ENCODE results near the gene MAPKAPK3.

DNA sequence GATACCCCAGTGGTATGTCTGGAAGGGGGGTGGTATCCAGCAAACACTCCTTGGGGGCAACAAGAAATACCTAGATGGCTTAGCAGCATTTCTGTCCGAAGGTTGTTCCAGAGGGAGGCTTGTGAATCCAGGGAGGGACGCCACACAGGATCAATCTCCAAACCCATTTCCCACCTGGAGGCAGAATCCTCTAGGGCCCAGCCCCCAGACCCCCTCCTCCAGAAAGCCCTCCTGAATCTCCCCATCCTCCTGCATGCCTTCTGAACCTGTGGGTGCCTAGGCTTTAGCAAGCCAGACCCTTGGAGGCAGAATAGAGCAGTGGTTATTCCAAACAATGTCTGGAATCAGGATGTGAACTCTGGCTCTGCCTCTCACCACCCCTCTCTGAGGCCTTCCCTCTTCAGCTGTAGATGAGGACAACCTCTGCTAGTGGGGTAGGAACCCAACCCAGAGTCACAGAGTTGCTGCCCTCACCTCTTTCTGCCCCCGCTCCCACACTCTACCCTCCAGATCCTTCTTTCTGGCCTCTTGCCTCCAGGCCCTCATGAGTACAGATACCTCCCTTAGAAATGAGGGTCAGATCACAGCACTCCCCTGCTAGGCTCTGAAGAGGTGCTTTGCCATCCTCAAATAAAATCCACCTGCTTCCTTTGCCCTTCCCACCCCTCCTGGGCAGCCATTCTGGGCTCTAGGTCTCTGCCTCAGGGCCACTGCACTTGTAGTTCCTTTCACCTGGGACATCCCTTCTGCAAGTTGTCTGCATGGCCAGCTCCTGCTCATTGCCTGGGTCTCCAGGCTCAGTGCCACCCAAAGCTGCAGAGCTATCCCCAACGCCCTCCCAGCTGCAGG is 13.5 kb upstream of the MAPKAPK3 start:
- TF ChIP-seq MYC (IDR thresholded peaks at IDR 0.05; ENCODE audit: low read depth, low read length) (no peak), POLR2A (IDR thresholded peaks at IDR 0.05; ENCODE audit: low read depth, low read length) (no peak), POLR2AphosphoS5 (IDR thresholded peaks at IDR 0.05; ENCODE audit: insufficient read depth, low read depth, low read length) (no peak)
- TF ChIP-seq, protein P1, sequence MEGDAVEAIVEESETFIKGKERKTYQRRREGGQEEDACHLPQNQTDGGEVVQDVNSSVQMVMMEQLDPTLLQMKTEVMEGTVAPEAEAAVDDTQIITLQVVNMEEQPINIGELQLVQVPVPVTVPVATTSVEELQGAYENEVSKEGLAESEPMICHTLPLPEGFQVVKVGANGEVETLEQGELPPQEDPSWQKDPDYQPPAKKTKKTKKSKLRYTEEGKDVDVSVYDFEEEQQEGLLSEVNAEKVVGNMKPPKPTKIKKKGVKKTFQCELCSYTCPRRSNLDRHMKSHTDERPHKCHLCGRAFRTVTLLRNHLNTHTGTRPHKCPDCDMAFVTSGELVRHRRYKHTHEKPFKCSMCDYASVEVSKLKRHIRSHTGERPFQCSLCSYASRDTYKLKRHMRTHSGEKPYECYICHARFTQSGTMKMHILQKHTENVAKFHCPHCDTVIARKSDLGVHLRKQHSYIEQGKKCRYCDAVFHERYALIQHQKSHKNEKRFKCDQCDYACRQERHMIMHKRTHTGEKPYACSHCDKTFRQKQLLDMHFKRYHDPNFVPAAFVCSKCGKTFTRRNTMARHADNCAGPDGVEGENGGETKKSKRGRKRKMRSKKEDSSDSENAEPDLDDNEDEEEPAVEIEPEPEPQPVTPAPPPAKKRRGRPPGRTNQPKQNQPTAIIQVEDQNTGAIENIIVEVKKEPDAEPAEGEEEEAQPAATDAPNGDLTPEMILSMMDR (IDR thresholded peaks at IDR 0.05; ENCODE audit: extremely low read depth in 1 of 2, insufficient read depth in 1 of 2, low read depth in 1 of 2, low read length in 2 of 2), result no peak

Measured in endothelial cell of umbilical vein (primary cell).